ENCODE results near the gene C1orf185.
"Not testable (repeated sequence)": the region's sequence is repeated elsewhere in the genome, so short reads cannot be mapped to it uniquely, and the experiment has no call there.

C1orf185 gene

DNA sequence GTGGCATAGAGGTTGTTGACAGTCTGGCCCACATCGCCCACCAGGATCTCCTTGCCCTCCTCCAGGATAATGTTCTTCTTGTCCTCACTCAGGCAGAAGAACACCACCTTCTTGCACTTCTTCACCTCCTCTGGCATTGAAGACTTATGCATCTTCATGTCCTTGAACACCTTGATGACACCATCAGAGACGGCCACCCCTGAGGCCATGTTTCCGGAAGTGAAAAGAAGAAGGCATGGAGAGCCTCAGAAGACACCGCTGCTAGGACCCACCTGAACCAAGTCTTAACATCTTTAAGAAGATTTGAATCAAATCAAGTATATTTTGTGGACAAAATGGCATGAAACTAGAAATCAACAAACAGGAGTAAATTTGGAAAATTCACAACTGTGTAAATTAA, 56.2 kb downstream of the C1orf185 start:
- TF ChIP-seq Cebpa-rat (IDR thresholded peaks at IDR 0.05): no peak
- H3K4me1 ChIP-seq: peaks cover 0 to 7% (median 0%) of the 10 kb centered on the region in 10 experiments; a peak in 2 of 20 replicates
- H3K9ac ChIP-seq: no peak overlapping the region
- no peaks in the 10 kb centered on the region for H3K27me3 ChIP-seq
- no peak overlapping the region for H3K4me2 ChIP-seq
- no peak overlapping the region for H3K27ac ChIP-seq
- H3K36me3 ChIP-seq: no peaks in the 10 kb centered on the region
- H3K4me3 ChIP-seq: no peak overlapping the region
- H3K9me3 ChIP-seq (replicated peaks in 1 of 11): peaks cover 25 to 32% (median 28%) of the 10 kb centered on the region in 11 experiments
- H4K20me1 ChIP-seq: no peaks in the 10 kb centered on the region

DNA sequence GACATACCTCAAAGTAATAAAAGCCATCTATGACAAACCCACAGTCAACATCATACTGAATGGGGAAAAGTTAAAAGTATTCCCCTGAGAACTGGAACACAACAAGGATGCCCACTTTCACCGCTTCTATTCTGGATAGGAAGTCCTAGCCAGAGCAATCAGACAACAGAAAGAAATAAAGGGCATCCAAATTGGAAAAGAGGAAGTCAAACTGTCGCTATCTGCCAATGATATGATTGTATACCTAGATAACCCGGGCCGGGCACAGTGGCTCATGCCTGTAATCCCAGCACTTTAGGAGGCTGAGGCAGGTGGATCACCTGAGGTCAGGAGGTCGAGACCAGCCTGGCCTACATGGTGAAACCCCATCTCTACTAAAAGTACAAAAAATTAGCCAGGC, 60.5 kb downstream of the C1orf185 start:
- not testable (repeated sequence) for H3K27me3 ChIP-seq; H3K36me3 ChIP-seq; H3K4me1 ChIP-seq; H4K20me1 ChIP-seq; H3K4me3 ChIP-seq; H3K27ac ChIP-seq; H3K9ac ChIP-seq; H3K9me3 ChIP-seq (replicated peaks in 1 of 11); H3K4me2 ChIP-seq

DNA sequence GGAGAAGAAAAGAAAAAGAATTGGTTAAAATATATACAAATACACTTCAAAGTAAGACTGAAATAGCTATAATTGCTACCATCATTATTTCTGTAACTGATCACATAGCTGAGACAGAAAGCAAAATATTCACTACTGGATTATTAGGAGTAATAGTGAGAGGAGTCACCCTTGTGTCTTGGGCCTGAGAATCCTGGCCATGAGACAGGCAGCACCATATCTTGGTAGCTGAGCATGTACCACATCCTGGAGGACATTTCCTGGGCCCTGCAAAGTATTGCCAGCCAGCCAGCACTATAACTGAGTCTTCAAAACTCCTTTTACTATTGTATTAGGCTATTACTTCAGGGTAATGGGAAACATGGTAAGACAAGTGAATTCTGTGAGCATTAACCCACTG, 63.5 kb downstream of the C1orf185 start:
- H3K36me3 ChIP-seq: no peaks in the 10 kb centered on the region
- H3K9ac ChIP-seq: no peak overlapping the region
- TF ChIP-seq Cebpa-rat (IDR thresholded peaks at IDR 0.05): no peak
- no peak overlapping the region for H3K4me2 ChIP-seq
- no peaks in the 10 kb centered on the region for H3K9me3 ChIP-seq (replicated peaks in 1 of 11)
- H3K27me3 ChIP-seq: no peaks in the 10 kb centered on the region
- H3K4me1 ChIP-seq: no peaks in the 10 kb centered on the region
- no peaks in the 10 kb centered on the region for H4K20me1 ChIP-seq
- H3K27ac ChIP-seq: no peak overlapping the region
- no peak overlapping the region for H3K4me3 ChIP-seq

DNA sequence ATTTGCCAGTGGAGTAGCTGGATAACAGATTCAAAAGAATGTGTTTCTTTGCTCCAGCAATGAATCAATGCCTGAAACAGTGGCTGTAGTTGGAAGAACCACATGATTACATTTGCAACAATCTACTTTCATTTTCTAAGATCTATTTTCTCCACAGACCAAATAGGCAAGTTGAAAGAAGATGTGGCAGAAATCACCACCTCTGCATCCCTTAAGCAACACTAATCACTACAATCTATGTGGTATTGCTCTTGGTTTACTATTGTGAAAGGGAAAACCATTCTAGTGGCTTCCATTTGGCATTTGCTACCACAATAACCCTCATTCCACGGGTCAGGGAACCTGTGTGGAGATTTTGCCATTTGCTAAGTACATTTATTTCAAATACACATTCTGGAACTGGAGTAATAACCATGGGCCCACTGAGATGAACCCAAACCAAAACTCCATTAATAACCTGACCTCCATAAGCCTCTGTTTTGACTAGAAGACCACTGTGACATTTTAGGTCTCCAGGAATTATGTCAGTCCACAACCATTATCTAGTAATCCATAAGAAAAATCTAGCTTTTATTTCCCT, 66.3 kb downstream of the C1orf185 start:
- no peak for TF ChIP-seq Cebpa-rat (IDR thresholded peaks at IDR 0.05)
- H3K27ac ChIP-seq: no peak overlapping the region
- H3K36me3 ChIP-seq: no peaks in the 10 kb centered on the region
- H4K20me1 ChIP-seq: no peaks in the 10 kb centered on the region
- H3K9ac ChIP-seq: no peak overlapping the region
- H3K4me1 ChIP-seq: peaks cover 0 to 8% (median 0%) of the 10 kb centered on the region in 10 experiments; a peak in 4 of 20 replicates
- no peaks in the 10 kb centered on the region for H3K27me3 ChIP-seq
- H3K4me3 ChIP-seq: no peak overlapping the region
- no peak overlapping the region for H3K4me2 ChIP-seq
- no peaks in the 10 kb centered on the region for H3K9me3 ChIP-seq (replicated peaks in 1 of 11)

DNA sequence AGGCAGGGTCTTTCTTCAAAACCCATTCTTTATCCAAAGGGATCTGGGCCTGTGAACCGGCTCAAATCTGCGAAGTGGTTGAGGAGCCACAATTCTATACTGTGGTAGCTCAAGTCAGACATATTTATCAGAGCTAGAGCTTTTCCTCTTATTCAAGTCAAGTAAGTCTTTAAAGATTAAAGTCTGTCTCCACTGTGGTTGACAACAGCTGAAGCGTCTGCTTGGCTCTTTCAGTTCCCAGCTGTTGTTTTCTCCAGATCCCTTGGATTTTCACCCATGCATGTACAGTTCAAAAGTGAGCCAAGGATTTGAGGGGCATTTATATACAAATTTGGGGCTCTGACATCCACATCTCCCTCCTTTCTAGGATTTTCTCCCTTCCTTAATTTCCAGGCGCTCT, 66.9 kb downstream of the C1orf185 start:
- no peaks in the 10 kb centered on the region for H3K36me3 ChIP-seq
- no peak overlapping the region for H3K27ac ChIP-seq
- H3K27me3 ChIP-seq: no peaks in the 10 kb centered on the region
- no peak overlapping the region for H3K4me2 ChIP-seq
- H3K4me1 ChIP-seq: peaks cover 0 to 10% (median 0%) of the 10 kb centered on the region in 10 experiments; a peak in 4 of 20 replicates
- H3K4me3 ChIP-seq: no peak overlapping the region
- TF ChIP-seq Cebpa-rat (IDR thresholded peaks at IDR 0.05): no peak
- H3K9ac ChIP-seq: no peak overlapping the region
- H4K20me1 ChIP-seq: no peaks in the 10 kb centered on the region
- no peaks in the 10 kb centered on the region for H3K9me3 ChIP-seq (replicated peaks in 1 of 11)

DNA sequence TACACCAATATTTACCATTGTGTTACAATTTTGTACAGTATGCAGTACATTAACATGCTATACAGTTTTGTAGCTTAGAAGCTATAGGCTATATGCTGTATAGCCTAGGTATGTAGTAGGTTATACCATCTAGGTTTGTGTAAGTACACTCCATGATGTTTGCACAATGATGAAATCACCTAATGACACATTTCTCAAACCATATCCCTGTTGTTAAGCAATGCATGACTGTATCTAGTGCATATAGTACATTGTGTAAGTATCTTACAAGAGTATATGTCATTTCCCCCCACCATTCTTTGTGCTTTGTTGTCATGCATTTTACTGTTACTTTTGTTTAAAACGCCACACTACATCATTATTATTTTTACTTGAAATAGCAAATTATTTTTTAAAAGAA, 68.3 kb downstream of the C1orf185 start:
- H3K9ac ChIP-seq: no peak overlapping the region
- H3K27ac ChIP-seq: no peak overlapping the region
- H3K4me1 ChIP-seq: peaks cover 0 to 18% (median 0%) of the 10 kb centered on the region in 10 experiments; a peak in 7 of 20 replicates
- H3K9me3 ChIP-seq (replicated peaks in 1 of 11): no peaks in the 10 kb centered on the region
- H3K4me3 ChIP-seq: no peak overlapping the region
- H3K27me3 ChIP-seq: no peaks in the 10 kb centered on the region
- H4K20me1 ChIP-seq: no peaks in the 10 kb centered on the region
- H3K36me3 ChIP-seq: no peaks in the 10 kb centered on the region
- no peak for TF ChIP-seq Cebpa-rat (IDR thresholded peaks at IDR 0.05)
- no peak overlapping the region for H3K4me2 ChIP-seq

DNA sequence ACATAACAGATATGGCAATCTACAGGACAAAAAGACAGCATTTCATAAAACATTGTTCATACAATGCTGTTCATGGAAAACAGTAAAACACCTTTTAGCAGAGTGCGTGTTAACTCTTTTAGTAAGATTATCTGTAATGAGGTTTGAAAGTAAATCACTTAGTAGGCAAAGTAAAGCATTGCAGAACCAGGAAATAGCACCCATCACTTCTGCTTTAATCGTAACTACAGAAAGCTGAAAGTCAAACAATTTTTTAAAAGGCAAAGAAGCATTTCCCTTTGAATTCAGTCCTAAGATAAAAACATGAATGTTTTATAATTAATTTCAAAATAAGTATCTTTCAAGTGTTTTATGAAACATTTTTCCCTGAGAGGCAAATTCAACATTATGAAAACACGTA, 70.8 kb downstream of the C1orf185 start:
- Histone ChIP-seq H3K36me3 (no peaks in the 10 kb centered on the region), H3K9me3 (replicated peaks in 1 of 11) (peaks cover 0 to 2% (median 0%) of the 10 kb centered on the region in 11 experiments; a peak in 2 of 22 replicates), H4K20me1 (no peaks in the 10 kb centered on the region), H3K4me3 (no peak overlapping the region), H3K4me2 (peak overlapping the region in 2 of 11 experiments; percentile 13 to 25; a peak in 2 of 22 replicates), H3K9ac (no peak overlapping the region), H3K27ac (no peak overlapping the region), H3K4me1 (peaks cover 0 to 22% (median 0%) of the 10 kb centered on the region in 10 experiments; a peak in 7 of 20 replicates), H3K27me3 (no peaks in the 10 kb centered on the region)
- TF ChIP-seq Cebpa-rat (IDR thresholded peaks at IDR 0.05): no peak

DNA sequence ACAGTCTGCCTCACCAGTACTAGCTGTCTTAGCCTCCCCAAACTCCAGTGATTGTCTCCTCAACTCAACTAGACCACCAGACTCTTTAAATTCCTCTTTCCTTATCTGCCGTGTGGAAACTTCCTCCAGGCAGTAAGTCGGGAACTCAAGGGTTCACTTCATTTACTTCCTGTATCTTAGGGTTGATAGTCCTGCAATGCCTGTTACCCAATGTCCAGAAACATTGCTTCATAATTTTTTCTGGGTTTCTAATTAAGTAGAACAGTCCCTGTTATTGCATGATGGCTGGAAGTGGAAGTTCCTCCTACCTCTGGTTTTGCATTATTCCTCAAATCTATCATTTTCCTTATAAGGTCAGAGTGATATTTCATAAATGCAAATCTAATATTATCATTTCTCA, 73.2 kb downstream of the C1orf185 start:
- Histone ChIP-seq H3K4me1 (peaks cover 0 to 22% (median 0%) of the 10 kb centered on the region in 10 experiments; a peak in 7 of 20 replicates), H3K27ac (no peak overlapping the region; a peak in 1 of 22 replicates), H4K20me1 (no peaks in the 10 kb centered on the region), H3K9me3 (replicated peaks in 1 of 11) (peaks cover 0 to 9% (median 0%) of the 10 kb centered on the region in 11 experiments; a peak in 5 of 22 replicates), H3K4me2 (peak overlapping the region in 5 of 11 experiments; percentile 4 to 54 (median 24); a peak in 6 of 22 replicates), H3K9ac (no peak overlapping the region), H3K27me3 (no peaks in the 10 kb centered on the region), H3K36me3 (no peaks in the 10 kb centered on the region), H3K4me3 (no peak overlapping the region)
- peak in 4 of 11 experiments; percentile 12 to 36 (median 22); a peak in 3 of 22 replicates for TF ChIP-seq Cebpa-rat (IDR thresholded peaks at IDR 0.05)

DNA sequence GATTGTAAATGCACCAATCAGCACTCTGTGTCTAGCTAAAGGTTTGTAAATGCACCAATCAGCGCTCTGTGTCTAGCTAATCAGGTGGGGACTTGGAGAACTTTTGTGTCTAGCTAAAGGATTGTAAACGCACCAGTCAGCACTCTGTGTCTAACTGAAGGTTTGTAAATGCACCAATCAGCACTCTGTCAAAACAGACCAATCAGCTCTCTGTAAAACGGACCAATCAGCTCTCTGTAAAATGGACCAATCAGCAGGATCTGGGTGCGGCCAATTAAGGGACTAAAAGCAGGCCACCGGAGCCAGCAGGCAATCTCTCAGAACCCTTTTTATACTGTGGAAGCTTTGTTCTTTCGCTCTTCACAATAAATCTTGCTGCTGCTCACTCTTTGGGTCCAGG, 76.0 kb downstream of the C1orf185 start:
- not testable (repeated sequence) for H3K9me3 ChIP-seq (replicated peaks in 1 of 11); H3K4me3 ChIP-seq; H3K4me2 ChIP-seq; H3K27me3 ChIP-seq; H3K27ac ChIP-seq; H4K20me1 ChIP-seq; H3K9ac ChIP-seq; H3K36me3 ChIP-seq
- H3K4me1 ChIP-seq: peaks cover 0 to 17% (median 0%) of the 10 kb centered on the region in 10 experiments; a peak in 7 of 20 replicates

DNA sequence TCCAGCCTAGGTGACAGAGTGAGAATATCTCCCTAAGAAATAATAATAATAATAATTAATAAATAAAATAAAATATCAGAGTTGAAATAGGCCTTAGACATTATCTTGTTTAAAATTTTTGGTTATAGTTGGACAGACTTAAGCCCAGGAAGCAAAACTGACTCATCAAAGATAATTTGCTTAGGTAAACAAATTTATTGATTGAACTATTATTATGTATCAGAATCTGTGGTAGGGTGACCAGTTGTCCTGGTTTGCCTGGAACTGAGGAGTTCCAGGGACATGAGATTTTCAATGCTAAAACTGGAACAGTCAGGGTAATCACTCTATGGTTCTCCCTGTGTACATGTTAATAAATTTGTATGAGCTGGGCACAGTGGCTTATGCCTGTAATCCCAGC, 86.2 kb downstream of the C1orf185 start:
- no peak overlapping the region for H3K27ac ChIP-seq
- H3K9me3 ChIP-seq (replicated peaks in 1 of 11): no peaks in the 10 kb centered on the region
- H3K9ac ChIP-seq: no peak overlapping the region
- H3K27me3 ChIP-seq: no peaks in the 10 kb centered on the region
- H3K4me3 ChIP-seq: no peak overlapping the region
- no peaks in the 10 kb centered on the region for H3K36me3 ChIP-seq
- TF ChIP-seq Cebpa-rat (IDR thresholded peaks at IDR 0.05): no peak
- H3K4me2 ChIP-seq: no peak overlapping the region
- peaks cover 0 to 13% (median 4%) of the 10 kb centered on the region in 10 experiments; a peak in 8 of 20 replicates for H3K4me1 ChIP-seq
- no peaks in the 10 kb centered on the region for H4K20me1 ChIP-seq
